OCI-LY7 (cell line): ENCODE results near the gene PEX11G. TPM values are rescaled to one million over a fixed set of nuclear protein-coding genes. Genes with fewer than 3 reads are reported as not detected.

ENCODE experiments used
- BruUV-seq: library from RNA; stranded (reverse); fragments of 400-500 nt; replicated peaks from 2 replicates; lab custom pipeline; 2021; lab: Mats Ljungman, UMichigan
- CTCF ChIA-PET: fragments of 300-600 bp; sonication (Branson Sonifier 250); formaldehyde crosslinking; loops from one replicate; lab custom pipeline; 2022; ENCODE audit warnings: antibody characterized with exemption; ENCODE audit not compliant: unreplicated experiment; lab: Charles Lee
- POLR2A ChIA-PET: fragments of 300-600 bp; sonication (Branson Sonifier 250); formaldehyde crosslinking; loops from one replicate; lab custom pipeline; 2022; ENCODE audit warnings: antibody characterized with exemption; lab: Charles Lee
- DNase-seq: peaks from one replicate; pipeline ENCODE4 v3.0.0-alpha.2; 2015; ENCODE audit warnings: low spot score
- H2AFZ ChIP-seq: fragments of 200-600 bp; sonication (generic), shearing (Covaris generic); 2 replicates; pipeline ENCODE4 v1.6.1; 2014; ENCODE audit warnings: mild to moderate bottlenecking, antibody characterized with exemption, low read length, moderate library complexity
- H3K27ac ChIP-seq: fragments of 200-600 bp; sonication (generic); 2 replicates; pipeline ENCODE4 v1.5.1; 2014; ENCODE audit warnings: mixed run types, low read depth, mild to moderate bottlenecking, moderate library complexity, low read length, inconsistent platforms; ENCODE audit not compliant: poor library complexity, severe bottlenecking
- H3K36me3 ChIP-seq: fragments of 200-600 bp; sonication (generic); 2 replicates; pipeline ENCODE4 v1.6.1; 2014; ENCODE audit warnings: mild to moderate bottlenecking, antibody characterized with exemption, low read length, moderate library complexity, mixed read lengths; ENCODE audit not compliant: insufficient read depth
- H3K4me1 ChIP-seq: fragments of 200-600 bp; sonication (generic); 2 replicates; pipeline ENCODE4 v1.5.1; 2014; ENCODE audit warnings: mild to moderate bottlenecking, low read length; ENCODE audit not compliant: insufficient read depth, poor library complexity, severe bottlenecking
- H3K4me2 ChIP-seq: fragments of 200-600 bp; sonication (generic); 2 replicates; pipeline ENCODE4 v1.6.1; 2014; ENCODE audit warnings: mild to moderate bottlenecking, low read length
- H3K4me3 ChIP-seq: fragments of 200-600 bp; sonication (generic); 2 replicates; pipeline ENCODE4 v1.5.1; 2014; ENCODE audit warnings: mild to moderate bottlenecking, low read depth, low read length; ENCODE audit not compliant: poor library complexity, severe bottlenecking
- H3K79me2 ChIP-seq: fragments of 200-600 bp; sonication (generic); 2 replicates; pipeline ENCODE4 v1.6.1; 2016; ENCODE audit warnings: low read depth, mild to moderate bottlenecking, low read length, moderate library complexity, mixed read lengths; ENCODE audit not compliant: insufficient read depth
- H3K9me2 ChIP-seq: fragments of 200-600 bp; sonication (generic); 2 replicates; pipeline ENCODE4 v1.6.1; 2016; ENCODE audit warnings: mild to moderate bottlenecking, low read length, mixed read lengths; ENCODE audit not compliant: insufficient read depth
- H3K9me3 ChIP-seq: fragments of 200-600 bp; sonication (generic); 2 replicates; pipeline ENCODE4 v1.6.1; 2014; ENCODE audit warnings: mild to moderate bottlenecking, mixed run types, low read length, mixed read lengths
- H4K20me1 ChIP-seq: fragments of 200-600 bp; sonication (generic); 2 replicates; pipeline ENCODE4 v1.6.1; 2014; ENCODE audit warnings: mild to moderate bottlenecking, antibody characterized with exemption, low read length, moderate library complexity, mixed read lengths; ENCODE audit not compliant: insufficient read depth
- EZH2phosphoT487 ChIP-seq: fragments of 200-600 bp; sonication (generic); IDR thresholded peaks from 2 replicates; pipeline ENCODE4 v1.6.1; 2018; ENCODE audit warnings: low read depth, borderline replicate concordance, mild to moderate bottlenecking, mixed run types, antibody characterized with exemption, low read length, moderate library complexity, mixed read lengths
- intact Hi-C: fragments of 100-400 bp; cut with micrococcal nuclease; formaldehyde crosslinking; loops from one replicate; pipeline ENCODE4 v1.10.0; 2022; ENCODE audit not compliant: unreplicated experiment
- total RNA-seq, 2 experiments: library from RNA; depleted of rRNA in 1 of 2; stranded (reverse); fragments of >200 nt in 1 of 2; shearing (Covaris generic) in 1 of 2; gene quantifications; 2 replicates each; pipeline ENCODE4 v1.2.3, GENCODE V29; 2014 to 2022
- TF ChIP-seq, protein P1 (sequence below): fragments of 200-600 bp; sonication (generic); conservative IDR thresholded peaks from 2 replicates; pipeline ENCODE4 v1.5.1; 2014; ENCODE audit warnings: mild to moderate bottlenecking, antibody characterized with exemption, low read length, moderate library complexity, mixed read lengths

PEX11G gene
- total RNA-seq, 2 experiments from 2014 or later: not detected

DNA sequence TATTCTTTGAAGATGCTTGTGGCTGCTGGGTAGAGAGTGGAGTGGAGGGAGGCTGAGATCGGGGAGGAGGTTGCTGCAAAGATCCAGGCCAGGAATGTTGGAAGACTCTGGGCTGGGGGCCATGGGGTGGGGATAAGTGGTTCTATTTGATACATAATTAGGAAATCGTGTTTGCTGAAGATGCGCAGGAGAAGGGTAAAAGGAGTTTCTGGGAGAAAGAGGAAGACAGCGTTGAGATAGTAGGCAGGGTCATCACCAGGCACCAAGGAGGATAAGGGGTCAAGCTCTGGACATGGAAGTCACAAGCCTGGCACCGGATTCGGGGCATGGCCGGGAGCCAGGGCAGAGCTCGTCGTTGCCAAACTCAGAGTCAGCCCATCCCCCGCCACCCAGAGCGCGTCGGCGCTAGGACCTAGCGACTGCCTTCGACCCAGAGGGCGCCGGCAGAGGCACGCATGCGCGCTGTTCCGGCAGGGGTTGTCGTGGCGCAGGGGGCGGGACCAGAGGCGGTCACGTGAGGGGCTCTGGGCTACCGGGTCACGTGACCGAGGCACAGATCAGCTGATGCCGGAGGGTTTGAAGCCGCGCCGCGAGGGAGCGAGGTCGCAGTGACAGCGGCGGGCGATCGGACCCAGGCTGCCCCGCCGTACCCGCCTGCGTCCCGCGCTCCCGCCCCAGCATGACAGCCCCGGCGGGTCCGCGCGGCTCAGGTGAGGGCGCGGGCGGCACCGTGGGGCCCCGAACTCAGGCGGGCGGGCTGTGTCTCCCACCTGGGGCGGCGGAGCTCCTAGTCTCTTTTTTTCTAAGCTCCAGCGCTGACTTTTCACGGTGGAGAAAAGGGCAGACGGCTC is 33.5 kb upstream of the PEX11G start, which contains the start of gene MCOLN1:
MCOLN1 (plus strand) TSS at position 553 of the 851 bp plus-strand sequence; CDS start at position 680, 127 bp downstream.
- peak within 1 kb of the TSS; percentile 90 for H2AFZ ChIP-seq
- no peaks in the 10 kb centered on the region for H3K9me2 ChIP-seq
- no peak within 1 kb of the TSS for H3K27ac ChIP-seq
- no peaks in the 10 kb centered on the region for H3K36me3 ChIP-seq
- no peaks in the 10 kb centered on the region for H4K20me1 ChIP-seq
- ChIA-PET POLR2A (interaction anchor here (1.1 to 1.7 kb wide), 3 partner anchors 10 to 83 kb away, joined by 4 to 7 read pairs (median 4); no protein-coding TSS in a partner anchor), CTCF (interaction anchor here (0.6 kb wide), 1 partner anchor 168 kb away, joined by 3 read pairs; no protein-coding TSS in a partner anchor)
- H3K4me2 ChIP-seq: peak within 1 kb of the TSS; percentile 74
- DNase-seq: peak; percentile 99
- H3K9me3 ChIP-seq: no peaks in the 10 kb centered on the region
- TF ChIP-seq, protein P1, sequence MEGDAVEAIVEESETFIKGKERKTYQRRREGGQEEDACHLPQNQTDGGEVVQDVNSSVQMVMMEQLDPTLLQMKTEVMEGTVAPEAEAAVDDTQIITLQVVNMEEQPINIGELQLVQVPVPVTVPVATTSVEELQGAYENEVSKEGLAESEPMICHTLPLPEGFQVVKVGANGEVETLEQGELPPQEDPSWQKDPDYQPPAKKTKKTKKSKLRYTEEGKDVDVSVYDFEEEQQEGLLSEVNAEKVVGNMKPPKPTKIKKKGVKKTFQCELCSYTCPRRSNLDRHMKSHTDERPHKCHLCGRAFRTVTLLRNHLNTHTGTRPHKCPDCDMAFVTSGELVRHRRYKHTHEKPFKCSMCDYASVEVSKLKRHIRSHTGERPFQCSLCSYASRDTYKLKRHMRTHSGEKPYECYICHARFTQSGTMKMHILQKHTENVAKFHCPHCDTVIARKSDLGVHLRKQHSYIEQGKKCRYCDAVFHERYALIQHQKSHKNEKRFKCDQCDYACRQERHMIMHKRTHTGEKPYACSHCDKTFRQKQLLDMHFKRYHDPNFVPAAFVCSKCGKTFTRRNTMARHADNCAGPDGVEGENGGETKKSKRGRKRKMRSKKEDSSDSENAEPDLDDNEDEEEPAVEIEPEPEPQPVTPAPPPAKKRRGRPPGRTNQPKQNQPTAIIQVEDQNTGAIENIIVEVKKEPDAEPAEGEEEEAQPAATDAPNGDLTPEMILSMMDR: no peak
- TF ChIP-seq EZH2phosphoT487: no peak
- H3K79me2 ChIP-seq: no peaks in the 10 kb centered on the region
- intact Hi-C loops: loop anchor here (1.0 kb wide), 1 partner anchor 13 kb away; the partner anchor contains the start of gene PNPLA6
- peaks cover 14% of the 10 kb centered on the region for H3K4me1 ChIP-seq
- H3K4me3 ChIP-seq: peak within 1 kb of the TSS; percentile 78
- no TSS peak for BruUV-seq

DNA sequence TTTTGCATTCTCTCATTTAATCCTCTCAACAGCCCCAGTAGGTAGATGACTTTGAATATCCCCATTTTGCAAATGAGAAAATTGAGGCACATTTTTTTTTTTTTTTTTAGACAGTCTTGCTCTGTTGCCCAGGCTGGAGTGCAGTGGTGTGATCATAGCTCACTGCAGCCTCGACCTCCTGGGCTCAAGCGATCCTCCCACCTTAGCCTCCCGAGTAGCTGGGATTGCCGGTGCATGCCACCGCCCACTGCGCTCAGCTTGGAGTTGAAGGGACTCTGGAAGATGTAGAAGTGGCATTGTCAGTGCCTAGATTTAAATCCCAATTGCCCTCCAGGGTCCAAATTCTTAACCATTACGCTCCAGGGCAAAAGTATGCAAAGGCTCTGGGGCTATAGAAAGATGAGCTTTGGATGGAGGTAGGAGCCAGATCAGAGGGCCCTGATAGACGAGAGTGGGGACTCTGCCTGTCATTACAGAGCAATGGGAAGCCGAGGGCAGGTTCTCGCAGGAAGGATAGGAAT is 32.8 kb upstream of the PEX11G start:
- CTCF ChIA-PET: no interaction called here
- TF ChIP-seq, protein P1: no peak
- no peak for TF ChIP-seq EZH2phosphoT487
- H3K9me2 ChIP-seq: no peaks in the 10 kb centered on the region
- BruUV-seq: no TSS peak
- intact Hi-C loops: loop anchor here (1.0 kb wide), 1 partner anchor 14 kb away; the partner anchor contains the start of gene PNPLA6
- no peak overlapping the region for H3K27ac ChIP-seq
- no peaks in the 10 kb centered on the region for H3K36me3 ChIP-seq
- peaks cover 14% of the 10 kb centered on the region for H3K4me1 ChIP-seq
- no peaks in the 10 kb centered on the region for H3K9me3 ChIP-seq
- no peaks in the 10 kb centered on the region for H4K20me1 ChIP-seq
- peak overlapping the region; percentile 90 for H2AFZ ChIP-seq
- H3K79me2 ChIP-seq: no peaks in the 10 kb centered on the region
- POLR2A ChIA-PET: interaction anchor here (0.8 to 1.4 kb wide), 2 partner anchors 11 to 48 kb away, joined by 4 to 7 read pairs; no protein-coding TSS in a partner anchor
- H3K4me2 ChIP-seq: peak overlapping the region; percentile 70
- no peak for DNase-seq
- H3K4me3 ChIP-seq: peak overlapping the region; percentile 78
